ENCODE results near the gene TBC1D13.

Gene TBC1D13

DNA sequence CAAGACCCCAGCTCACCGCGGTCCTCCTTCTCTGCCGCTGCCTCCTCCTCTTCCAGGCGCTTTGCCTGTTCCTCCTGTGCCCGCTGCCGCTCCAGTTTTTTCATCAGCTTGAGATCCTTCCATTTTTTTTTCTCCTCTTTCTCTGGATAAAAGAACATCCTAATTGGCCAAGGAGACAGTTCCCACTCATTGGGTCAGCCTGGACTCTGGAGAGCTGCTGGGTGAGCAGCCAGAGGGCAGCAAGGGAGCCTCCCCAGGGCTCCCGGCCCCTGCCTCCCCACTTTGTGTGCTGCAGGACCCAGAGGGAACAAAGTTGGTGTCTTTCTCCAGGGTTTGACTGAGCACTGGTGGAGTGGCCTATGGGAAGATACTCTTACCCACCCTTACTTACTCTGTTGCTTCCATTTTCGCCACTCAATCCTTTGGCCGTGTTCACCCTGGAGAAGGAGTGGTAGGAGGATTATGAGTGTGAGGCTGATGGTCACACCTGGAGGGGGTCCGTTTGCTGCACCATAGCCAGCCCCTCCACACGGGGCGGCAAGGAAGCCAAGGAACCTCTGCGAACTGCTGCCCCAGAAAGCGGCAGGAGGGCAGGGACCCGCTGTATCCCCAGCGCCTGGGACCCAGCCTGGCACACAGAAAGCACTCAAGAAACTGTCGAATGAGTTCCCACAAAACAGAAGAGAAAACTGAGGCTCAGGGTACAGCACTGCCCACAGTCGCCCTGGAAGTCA lies 41.8 kb downstream of the TBC1D13 start:
- Histone ChIP-seq H3K27me3 (no peaks in the 10 kb centered on the region), H3K36me3 (peaks cover 31 to 47% (median 43%) of the 10 kb centered on the region in 3 donors), H3K4me3 (peak overlapping the region; percentile 81 to 96), H3K27ac (peak overlapping the region; percentile 74 to 92), H3K9me3 (no peaks in the 10 kb centered on the region), H3K4me1 (peaks cover 0 to 17% (median 15%) of the 10 kb centered on the region in 4 donors)
- intact Hi-C loops (cut with DNase I; ENCODE audit: low total_unique reads), result no loop called here
- DNase-seq, result no peak
- no peak for TF ChIP-seq CTCF (IDR thresholded peaks at IDR 0.05)

- H3K27me3 ChIP-seq, result no peaks in the 10 kb centered on the region
- peaks cover 0 to 17% (median 15%) of the 10 kb centered on the region in 4 donors for H3K4me1 ChIP-seq
- intact Hi-C loops (cut with DNase I; ENCODE audit: low total_unique reads), result no loop called here
- peaks cover 26 to 47% (median 35%) of the 10 kb centered on the region in 3 donors for H3K36me3 ChIP-seq
- TF ChIP-seq CTCF (IDR thresholded peaks at IDR 0.05), result no peak
- DNase-seq, result peak; percentile 95 to 96
- peak within 1 kb of the TSS; percentile 74 to 92 for H3K27ac ChIP-seq
- no peaks in the 10 kb centered on the region for H3K9me3 ChIP-seq
- H3K4me3 ChIP-seq, result peak within 1 kb of the TSS; percentile 81 to 96
These were observed 42.6 kb downstream of the TBC1D13 start, which contains the start of gene SPOUT1 for GRCh38 chr9:128829477-128830251. Gene SPOUT1 (minus strand): TSS chr9:128829794. CDS start chr9:128829780, 14 bp downstream.

GRCh38 chr9:128833696-128834095 lies 46.6 kb downstream of the TBC1D13 start:
- Histone ChIP-seq H3K4me1 (peaks cover 0 to 13% (median 10%) of the 10 kb centered on the region in 4 donors), H3K4me3 (no peak overlapping the region), H3K36me3 (peaks cover 8 to 51% (median 18%) of the 10 kb centered on the region in 3 donors), H3K27ac (no peak overlapping the region), H3K9me3 (no peaks in the 10 kb centered on the region), H3K27me3 (no peaks in the 10 kb centered on the region)
- intact Hi-C loops (cut with DNase I; ENCODE audit: low total_unique reads), result no loop called here
- no peak for DNase-seq
- TF ChIP-seq CTCF (IDR thresholded peaks at IDR 0.05), result no peak

- Histone ChIP-seq H3K4me1 (peaks cover 0 to under 1% (median 0%) of the 10 kb centered on the region in 4 donors), H3K27me3 (no peaks in the 10 kb centered on the region), H3K36me3 (peaks cover 8 to 56% (median 18%) of the 10 kb centered on the region in 3 donors), H3K27ac (no peak overlapping the region), H3K9me3 (no peaks in the 10 kb centered on the region), H3K4me3 (no peak overlapping the region)
- intact Hi-C loops (cut with DNase I; ENCODE audit: low total_unique reads), result no loop called here
- no peak for DNase-seq
- no peak for TF ChIP-seq CTCF (IDR thresholded peaks at IDR 0.05)
These were observed 48.5 kb downstream of the TBC1D13 start for GRCh38 chr9:128835246-128836210.

- Histone ChIP-seq H3K27ac (no peak overlapping the region), H3K4me1 (no peaks in the 10 kb centered on the region), H3K4me3 (no peak overlapping the region), H3K36me3 (peaks cover 8 to 56% (median 22%) of the 10 kb centered on the region in 3 donors), H3K9me3 (no peaks in the 10 kb centered on the region), H3K27me3 (no peaks in the 10 kb centered on the region)
- no peak for DNase-seq
- no peak for TF ChIP-seq CTCF (IDR thresholded peaks at IDR 0.05)
- intact Hi-C loops (cut with DNase I; ENCODE audit: low total_unique reads), result no loop called here
These were observed 49.6 kb downstream of the TBC1D13 start for GRCh38 chr9:128836509-128837145.

Measured in tibial artery (tissue), 4 donors.